GM18867 (cell line): ENCODE results near the gene FIG4.
A peak's percentile ranks its signal among the peaks of the same experiment; 100 is the strongest.
"Not testable (repeated sequence)": the region's sequence is repeated elsewhere in the genome, so short reads cannot be mapped to it uniquely, and the experiment has no call there.

Experiments
- ATAC-seq: cut with Tn5 transposase; IDR thresholded peaks from one replicate; pipeline ENCODE4 v1.9.1; 2021; ENCODE audit warnings: mild to moderate bottlenecking, moderate library complexity; ENCODE audit not compliant: unreplicated experiment

Gene FIG4

DNA sequence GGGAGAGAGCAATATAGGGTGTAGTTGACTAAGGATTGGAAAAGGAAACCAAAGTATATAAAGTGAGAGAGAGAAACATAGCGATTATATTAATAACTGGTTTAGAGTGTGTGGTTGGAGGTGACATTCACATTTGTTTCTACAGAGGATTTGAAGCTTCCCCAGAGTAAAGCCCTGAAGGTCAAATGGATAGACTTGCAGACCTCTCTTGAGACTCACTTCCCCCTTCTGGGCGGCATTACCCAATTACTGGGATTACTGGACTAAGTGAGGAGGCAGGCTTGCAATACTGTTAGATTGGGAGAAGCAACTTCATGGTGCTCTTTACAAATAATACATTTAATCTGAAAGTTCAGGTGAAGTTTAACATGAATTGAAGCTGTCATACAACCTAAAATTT, 10.7 kb downstream of the FIG4 start:
- no peak for ATAC-seq

DNA sequence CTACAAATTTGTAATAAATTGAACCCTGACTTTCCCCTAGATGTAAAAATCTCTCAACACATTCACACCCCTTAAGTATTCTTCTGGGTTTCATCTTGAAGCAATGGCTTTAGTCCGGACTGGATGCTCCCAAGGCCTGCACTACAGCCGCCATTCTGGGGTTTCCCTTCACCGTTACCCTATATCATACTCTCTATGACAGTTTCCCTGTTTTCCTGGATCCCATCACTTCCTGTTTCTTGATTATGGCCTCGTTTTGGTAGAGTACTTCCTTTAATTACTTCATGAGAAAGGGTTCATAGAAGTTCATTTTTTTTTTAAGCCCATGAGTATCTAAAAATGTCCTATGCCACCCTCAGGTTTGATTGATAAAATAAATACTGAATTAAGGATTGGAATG, 11.7 kb downstream of the FIG4 start:
- no peak for ATAC-seq

DNA sequence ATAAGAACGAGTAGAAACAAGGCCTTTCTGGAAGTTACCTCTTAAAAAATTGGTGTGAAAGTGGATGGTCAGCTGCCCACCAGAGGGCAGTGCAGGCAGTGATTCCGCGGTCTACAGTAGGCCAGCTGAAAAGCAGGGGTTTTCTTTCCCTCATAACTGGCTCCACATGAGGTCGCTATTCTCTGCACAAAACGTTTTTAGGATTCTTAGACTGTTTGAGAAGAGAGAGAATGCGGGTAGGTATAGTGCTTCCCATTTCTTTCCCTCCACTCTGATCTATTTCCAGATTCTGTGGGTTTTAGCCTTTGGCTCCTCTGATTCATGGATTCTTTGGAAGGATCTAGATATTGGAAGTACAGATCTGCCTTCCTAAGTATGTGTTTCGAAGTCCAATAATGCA, 14.2 kb downstream of the FIG4 start:
- peak; percentile 92 for ATAC-seq

DNA sequence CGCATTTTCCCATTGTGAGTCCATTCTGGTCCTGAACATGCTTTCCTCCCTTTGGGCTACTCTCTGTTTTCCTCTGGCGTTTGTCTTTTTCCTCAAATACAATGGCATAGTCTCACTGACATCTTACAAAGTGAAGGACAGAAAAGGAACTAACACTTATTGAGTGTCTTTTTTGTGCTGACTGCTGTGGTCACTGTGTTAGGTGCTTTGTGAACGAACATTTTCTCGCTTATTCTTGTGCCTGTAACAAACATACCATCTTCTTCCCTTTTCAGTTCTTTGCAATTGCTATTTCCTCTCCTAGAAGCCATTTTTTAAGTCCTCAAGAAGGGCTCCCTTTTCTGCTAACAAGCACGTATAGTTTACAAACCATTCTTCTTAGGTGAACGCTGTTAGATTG, 15.4 kb downstream of the FIG4 start:
- ATAC-seq: peak; percentile 34

DNA sequence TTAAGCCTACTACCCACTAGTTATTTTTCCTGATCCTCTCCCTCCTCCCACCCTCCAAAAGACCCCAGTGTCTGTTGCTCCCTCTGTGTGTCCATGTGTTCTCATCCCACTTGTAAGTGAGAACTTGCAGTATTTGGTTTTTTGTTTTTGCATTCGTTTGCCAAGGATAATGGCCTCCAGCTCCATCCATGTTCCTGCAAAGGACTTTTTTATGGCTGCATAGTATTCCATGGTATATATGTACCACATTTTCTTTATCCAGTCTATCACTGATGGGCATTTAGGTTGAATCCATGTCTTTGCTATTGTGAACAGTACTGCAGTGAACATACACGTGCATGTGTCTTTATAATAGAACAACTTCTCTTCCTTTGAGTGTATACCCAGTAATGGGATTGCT, 17.0 kb downstream of the FIG4 start:
- not testable (repeated sequence) for ATAC-seq

DNA sequence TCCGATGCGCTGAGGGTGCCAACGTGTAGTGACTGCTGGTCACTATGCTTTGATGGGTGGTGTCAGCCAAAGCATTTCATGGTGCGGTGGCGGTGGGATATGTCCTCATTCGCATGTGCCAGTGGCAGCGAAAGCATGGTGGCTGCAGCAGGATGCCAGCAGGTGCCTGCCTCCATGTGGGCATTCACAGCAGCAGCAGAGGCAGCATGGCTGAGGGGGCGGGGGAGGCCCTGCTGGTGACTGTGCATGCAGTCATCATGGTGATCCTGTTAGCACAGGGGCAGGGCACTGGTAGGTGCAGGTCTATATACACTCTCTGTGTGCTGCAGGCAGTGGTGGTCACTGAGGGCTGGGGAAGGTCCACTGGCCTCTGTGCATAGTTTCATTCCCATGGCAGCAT, 22.0 kb downstream of the FIG4 start:
- ATAC-seq: no peak

DNA sequence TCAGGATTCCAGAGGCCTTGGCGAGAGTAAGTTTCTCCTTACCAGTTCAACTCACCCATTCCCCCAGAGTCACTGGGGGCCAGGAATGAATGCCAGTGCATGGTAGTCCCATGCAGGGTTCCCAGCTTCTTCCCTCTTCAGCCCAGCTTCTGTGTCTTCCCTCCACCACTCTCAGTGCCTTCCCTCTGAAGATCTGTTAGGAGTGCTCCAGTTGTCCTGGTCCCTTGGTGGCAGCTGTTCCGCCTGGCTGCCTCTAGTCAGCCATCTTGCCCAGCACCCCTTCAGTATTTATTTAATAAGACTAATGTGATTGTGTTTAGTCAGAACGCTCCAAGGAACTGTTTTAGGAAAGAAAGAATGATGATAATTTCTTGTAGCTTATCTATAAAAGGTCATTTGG, 23.1 kb downstream of the FIG4 start:
- no peak for ATAC-seq

DNA sequence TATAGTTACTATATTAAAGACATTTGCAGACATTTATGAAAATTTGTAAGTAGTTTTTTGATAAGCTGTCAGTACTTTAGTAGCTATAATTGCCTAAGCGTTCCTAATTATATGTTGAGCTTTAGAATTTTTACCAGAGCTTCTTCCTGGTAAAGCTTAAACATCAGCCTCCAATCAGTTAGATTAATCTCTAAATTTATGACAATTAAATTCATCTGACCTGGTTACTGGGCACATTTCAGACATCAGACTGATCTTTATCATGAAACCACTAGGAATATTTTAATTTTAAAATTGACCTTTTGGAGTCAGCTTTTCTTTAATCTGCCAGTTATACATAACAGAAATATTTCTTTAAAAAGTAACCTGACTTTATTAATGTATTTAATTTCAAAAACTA, 23.5 kb downstream of the FIG4 start:
- ATAC-seq: no peak

DNA sequence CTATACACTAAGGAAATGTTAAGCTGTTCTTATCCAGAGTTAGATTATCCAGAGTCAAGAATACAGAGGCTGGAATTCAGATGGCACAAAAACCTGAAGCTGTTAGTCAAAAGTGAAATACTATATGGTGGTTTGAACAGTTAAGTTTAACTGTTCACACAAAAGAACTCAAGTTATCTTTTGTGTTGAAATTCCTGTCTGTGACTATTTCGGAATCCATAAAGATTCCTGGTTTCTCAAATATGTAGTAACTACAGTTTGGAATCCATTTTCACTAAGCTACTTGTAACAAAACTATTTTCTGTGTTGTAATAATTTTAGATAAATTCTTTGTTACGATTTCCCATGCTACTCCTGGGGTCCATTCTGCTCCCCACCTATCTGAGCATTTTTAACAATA, 24.5 kb downstream of the FIG4 start:
- no peak for ATAC-seq

DNA sequence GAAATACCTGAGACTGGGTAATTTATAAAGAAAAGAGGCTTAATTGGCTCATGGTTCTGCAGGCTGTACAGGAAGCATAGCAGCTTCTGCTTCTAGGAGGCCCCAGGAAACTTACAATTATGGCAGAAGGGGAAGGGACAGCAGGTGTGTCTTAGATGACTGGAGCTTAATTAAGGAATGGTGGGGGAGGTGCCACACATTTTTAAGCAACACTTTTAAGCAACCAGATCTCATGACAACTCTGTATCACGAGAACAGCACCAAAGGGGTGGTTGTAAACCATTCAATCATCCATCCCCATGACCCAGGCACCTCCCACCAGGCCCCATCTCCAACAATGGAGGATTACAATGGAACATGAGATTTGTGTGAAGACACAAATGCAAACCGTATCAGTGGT, 26.9 kb downstream of the FIG4 start:
- no peak for ATAC-seq

DNA sequence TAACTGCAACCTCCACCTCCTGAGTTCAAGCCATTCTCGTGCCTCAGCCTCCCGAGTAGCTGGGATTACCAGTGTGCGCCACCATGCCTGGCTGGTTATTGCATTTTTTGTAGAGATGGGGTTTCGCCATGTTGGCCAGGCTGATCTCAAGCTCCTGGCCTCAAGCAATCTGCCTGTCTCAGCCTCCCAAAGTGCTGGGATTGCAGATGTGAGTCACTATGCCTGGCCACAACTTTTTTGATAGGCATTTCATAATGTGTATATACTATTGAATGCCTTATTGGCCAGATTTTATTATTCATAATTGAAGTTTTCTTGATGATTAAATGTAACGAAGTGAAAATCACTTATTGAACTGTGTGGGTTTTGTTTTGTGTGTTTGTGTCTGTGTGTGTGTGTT, 27.9 kb downstream of the FIG4 start:
- ATAC-seq: no peak

DNA sequence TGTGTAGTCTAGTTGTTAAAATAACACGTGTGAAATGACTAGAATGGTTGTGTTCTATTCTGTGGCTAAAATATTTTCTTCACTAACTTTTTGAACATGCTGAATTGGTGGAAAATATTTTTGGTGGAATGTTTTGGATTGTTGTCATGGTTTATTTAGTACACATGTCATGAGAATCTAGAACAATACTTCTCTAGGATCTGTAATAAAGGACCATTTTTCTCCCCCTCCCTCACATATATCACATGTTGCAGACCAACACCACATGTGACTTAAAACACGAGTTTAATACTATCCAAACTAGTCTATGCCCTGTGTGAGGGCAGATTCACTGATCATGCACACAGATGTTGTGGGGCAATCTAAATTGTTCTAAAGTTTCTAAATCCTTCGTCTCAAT, 29.2 kb downstream of the FIG4 start:
- ATAC-seq: no peak

DNA sequence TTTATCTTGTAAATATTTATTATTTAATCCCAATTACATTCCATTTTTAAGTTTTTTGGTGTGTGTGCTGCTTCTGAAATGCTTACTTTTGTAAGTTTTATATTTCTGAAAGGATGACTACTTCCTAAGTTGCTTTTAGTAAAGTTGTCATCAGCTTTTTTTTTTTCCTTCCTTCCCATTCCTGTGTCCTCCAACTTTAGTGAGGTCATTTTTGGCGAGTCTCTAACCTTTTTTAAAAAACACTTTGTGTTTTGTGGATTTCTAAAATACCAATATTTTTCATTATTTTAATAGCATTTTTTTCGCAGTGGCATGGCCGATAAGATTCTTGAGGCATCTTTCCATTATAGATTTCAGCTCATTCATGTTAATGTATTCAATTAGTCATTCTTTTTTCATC, 30.9 kb downstream of the FIG4 start:
- ATAC-seq: no peak

DNA sequence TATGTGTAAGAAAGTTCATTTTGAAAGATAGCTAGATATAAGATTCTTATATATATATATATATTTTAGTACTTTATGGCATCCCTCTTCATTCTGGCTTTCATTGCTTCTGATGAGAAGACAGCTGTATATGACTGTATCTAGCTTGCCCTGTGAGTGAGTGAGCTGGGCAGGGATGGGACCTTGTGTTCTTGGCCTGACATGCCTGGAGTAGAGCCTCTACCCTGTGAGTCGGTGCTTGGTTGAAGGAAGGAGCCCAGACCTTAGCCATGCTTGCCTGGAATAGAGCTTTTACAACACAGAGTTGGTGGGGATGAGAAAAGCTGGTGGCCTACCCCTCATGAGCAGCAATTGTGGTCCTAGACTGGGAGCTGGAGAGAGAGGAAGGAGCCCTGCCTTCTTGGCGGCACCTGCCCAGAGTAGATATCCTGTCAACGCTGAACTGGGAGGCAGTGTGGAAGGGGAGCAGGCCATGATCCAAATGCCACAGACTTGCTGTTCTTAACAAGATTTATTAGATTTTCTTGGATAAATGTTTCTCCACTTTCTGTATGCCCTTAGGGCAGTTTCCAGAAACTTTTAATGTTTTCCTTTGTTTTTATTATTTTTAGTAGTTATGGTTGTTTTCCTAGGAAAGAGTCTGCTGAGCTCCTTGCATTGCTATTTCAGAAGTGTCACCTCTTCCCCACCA, 31.6 kb downstream of the FIG4 start:
- no peak for ATAC-seq

DNA sequence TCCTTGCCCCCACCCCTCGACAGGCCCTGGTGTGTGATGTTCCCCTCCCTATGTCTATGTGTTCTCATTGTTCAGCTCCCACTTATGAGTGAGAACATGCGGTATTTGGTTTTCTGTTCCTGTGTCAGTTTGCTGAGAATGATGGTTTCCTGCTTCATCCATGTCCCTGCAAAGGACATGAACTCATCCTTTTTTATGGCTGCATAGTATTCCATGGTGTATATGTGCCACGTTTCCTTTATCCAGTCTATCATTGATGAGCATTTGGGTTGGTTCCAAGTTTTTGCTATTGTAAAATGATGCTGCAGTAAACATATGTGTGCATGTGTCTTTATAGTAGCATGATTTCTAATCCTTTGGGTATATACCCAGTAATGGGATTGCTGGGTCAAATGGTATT, 34.2 kb downstream of the FIG4 start:
- not testable (repeated sequence) for ATAC-seq

DNA sequence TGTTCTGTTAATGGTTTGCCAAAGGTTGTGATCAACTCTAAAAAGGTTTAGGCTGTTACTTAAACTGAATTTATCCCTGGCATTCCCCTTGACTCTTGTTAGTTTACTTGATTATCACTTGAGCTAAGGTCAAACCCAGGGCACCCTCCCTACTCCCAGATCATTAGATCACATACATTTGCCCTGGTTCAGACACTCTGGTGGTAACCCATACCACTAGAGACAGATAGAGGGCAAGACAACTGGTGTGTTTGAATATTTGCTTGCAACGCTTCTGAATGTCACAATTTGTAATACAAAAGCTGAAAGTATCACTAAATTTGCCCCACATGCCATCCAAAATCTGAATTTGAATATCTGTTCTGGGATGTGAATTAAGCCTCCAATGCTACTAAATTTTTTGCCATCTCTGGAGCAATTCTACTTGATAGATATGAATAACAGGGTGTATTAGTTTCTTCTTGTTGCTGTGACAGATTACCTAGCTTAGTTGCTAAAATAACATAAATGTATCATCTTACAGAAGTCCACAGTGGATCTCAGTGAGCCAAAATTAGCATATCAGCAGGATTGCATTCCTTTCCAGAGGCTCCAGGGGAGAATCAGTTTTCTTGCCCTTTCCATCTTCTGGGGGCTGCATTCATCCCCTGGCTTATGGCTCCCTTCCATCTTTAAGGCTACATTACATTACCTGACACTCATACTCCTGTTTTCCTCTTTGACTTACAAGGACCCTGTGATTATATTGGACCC, 45.4 kb downstream of the FIG4 start:
- ATAC-seq: no peak

DNA sequence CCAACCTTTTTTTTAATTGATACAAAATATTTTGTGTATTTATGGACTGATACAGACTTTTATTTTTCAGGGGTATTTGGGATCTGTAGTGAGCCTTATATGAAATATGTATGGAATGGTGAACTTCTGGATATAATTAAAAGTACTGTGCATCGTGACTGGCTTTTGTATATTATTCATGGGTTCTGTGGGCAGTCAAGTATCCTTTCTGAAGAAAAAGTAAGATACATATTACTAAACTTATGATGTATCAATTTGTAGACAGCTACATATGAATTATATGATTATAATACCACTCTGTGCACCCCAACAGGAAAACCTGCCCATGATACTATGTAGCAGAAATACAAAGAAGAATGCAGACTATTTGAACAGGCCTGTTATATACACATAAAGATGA, 47.2 kb downstream of the FIG4 start:
- no peak for ATAC-seq

DNA sequence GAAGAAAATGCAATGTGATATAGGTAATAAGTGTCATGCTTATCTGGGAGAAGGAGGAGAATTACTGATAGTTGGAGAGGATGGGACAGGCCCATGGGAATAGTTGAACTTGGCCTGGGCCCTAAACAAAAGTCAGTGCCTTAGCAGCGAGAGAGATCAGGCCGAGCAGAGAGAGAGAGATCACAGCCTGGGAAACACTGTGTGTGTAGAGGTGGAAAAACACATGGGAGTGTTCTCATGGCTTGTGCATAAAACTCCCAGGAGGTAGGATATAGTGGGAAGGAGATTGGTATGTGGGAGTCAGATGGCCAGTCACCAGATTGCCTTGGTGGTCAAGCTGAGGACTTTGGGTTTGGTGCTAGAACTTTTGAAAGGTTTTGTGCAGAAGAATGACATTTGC, 47.6 kb downstream of the FIG4 start:
- no peak for ATAC-seq

DNA sequence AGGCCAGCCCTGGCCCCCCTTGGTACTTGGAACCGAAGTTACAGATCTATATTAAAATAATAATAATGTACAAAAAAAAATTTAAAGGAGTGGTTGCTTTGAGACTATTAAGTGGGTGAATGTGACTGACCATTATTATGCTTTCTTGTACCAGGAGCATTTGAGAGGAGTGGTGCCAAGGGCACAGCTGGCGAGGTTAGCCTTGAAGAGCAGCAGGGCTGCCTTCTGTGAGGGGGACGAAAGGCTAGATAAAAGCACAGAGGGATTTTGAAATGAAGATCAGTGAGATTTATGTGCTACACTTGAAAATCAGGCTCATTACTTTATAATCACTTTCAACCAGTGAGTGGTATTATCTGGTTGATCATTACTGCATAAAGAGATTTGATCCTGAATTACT, 48.6 kb downstream of the FIG4 start:
- ATAC-seq: no peak

DNA sequence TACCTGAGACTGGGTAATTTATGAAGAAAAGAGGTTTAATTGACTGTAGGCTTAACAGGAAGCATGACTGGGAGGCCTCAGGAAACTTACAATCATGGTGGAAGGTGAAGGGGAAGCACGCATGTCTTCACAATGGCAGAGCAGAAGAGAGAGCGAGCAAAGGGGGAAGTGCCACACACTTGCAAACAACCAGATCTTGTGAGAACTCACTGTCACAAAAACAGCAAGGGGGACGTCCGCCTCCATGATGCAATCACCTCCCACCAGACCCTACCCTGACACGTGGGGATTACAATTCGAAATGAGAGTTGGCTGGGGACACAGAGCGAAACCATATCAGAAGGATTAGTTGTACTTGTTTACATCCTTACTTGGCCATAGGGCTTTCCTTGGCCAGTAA, 49.7 kb downstream of the FIG4 start:
- no peak for ATAC-seq

DNA sequence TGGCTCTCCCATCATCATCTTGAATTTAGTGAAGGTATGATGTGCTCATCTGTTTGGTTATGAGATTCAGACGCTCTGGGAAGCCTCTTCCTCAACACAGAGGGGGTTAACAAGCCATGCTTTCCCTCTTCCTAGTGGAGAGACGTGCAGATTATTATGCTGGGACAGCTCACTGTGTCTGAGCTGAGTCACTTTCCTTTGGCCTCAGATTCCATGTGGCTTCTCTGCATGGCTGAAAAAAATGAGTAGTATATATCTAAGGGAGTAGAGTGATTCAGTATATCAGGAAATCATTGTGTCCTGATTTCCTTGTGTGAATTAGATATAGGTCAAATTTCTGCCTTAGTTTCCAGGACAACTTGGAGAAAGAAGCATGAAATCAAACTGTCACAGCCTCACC, 52.6 kb downstream of the FIG4 start:
- ATAC-seq: no peak

DNA sequence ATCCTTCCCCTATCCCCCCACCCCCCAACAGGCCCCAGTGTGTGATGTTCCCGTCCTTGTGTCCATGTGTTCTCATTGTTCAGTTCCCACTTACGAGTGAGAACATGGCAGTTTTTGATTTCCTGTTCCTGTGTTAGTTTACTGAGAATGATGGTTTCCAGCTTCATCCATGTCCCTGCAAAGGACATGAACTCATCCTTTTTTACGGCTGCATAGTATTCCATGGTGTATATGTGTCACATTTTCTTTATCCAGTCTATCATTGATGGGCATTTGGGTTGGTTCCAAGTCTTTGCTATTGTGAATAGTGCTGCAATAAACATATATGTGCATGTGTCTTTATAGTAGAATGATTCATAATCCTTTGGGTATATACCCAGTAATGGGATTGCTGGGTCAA, 53.7 kb downstream of the FIG4 start:
- not testable (repeated sequence) for ATAC-seq

DNA sequence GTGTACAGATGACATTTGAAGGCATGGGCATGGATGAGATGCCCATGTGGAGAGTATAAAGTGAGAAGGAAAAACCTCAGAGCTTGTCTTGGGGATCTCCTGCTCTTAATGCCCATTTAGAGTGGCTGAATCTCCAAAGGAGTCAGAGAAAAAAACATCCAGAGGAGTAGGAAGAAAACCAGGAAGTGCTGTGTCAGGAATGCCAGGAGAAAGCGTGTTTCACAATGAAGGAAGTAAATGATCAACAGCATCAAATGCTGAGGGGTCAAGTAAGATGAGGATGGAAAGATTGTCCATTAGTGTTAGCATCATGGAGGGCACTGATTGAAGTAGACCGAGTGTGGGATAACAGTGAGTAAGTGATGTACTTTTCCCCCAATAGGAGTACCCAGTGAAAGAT, 56.1 kb downstream of the FIG4 start:
- ATAC-seq: no peak
